GM12872 (cell line): ENCODE measurements around the gene GOLGA2.

Experiments
- TF ChIP-seq, protein P1 (sequence below): IDR thresholded peaks from 3 replicates; pipeline ENCODE4 v1.5.1; 2011; ENCODE audit warnings: low read depth, mild to moderate bottlenecking, low read length, moderate library complexity; ENCODE audit not compliant: insufficient read depth

The GOLGA2 gene

DNA sequence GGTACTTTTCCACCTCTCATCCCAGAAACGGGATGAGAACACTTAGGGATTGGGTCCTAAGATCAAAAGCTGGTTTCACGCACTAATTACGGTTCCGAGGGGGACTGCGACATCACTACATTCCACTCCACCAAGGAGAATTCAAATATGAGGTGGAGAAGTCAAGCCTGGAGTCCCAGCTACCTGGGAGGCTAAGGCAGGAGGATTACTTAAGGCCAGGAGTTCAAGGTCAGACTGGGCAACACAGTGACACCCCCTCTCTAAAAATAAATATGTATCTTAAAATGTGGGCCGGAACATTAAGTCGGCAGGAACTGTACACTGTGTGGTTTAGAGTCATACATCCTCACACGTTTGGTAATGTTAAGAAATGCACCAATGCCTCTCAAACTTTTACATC, 1.6 kb downstream of the GOLGA2 start:
- TF ChIP-seq, protein P1, sequence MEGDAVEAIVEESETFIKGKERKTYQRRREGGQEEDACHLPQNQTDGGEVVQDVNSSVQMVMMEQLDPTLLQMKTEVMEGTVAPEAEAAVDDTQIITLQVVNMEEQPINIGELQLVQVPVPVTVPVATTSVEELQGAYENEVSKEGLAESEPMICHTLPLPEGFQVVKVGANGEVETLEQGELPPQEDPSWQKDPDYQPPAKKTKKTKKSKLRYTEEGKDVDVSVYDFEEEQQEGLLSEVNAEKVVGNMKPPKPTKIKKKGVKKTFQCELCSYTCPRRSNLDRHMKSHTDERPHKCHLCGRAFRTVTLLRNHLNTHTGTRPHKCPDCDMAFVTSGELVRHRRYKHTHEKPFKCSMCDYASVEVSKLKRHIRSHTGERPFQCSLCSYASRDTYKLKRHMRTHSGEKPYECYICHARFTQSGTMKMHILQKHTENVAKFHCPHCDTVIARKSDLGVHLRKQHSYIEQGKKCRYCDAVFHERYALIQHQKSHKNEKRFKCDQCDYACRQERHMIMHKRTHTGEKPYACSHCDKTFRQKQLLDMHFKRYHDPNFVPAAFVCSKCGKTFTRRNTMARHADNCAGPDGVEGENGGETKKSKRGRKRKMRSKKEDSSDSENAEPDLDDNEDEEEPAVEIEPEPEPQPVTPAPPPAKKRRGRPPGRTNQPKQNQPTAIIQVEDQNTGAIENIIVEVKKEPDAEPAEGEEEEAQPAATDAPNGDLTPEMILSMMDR: no peak

DNA sequence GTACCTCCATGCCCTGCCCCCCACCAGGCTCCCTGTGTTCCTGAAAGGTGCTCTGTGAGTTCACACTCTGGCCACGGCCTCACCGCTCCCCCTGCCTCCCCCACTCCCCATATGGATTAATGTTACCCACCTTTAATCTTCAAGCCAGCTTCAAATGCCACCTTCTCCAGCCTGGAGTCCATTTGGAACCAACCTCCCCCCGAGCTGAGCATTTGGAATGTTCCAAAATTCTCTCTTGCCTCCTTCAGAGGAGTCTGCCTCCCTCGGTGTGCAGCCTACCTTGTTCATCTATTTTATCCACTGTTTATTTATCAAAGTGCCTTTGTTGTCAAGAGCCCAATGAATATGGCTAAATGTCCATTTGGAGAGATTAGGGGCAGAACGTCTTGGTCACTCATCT, 4.3 kb downstream of the GOLGA2 start:
- TF ChIP-seq, protein P1: no peak

- TF ChIP-seq, protein P1: no peak
Observed at GRCh38 chr9:128271112-128271511, 4.7 kb downstream of the GOLGA2 start.

DNA sequence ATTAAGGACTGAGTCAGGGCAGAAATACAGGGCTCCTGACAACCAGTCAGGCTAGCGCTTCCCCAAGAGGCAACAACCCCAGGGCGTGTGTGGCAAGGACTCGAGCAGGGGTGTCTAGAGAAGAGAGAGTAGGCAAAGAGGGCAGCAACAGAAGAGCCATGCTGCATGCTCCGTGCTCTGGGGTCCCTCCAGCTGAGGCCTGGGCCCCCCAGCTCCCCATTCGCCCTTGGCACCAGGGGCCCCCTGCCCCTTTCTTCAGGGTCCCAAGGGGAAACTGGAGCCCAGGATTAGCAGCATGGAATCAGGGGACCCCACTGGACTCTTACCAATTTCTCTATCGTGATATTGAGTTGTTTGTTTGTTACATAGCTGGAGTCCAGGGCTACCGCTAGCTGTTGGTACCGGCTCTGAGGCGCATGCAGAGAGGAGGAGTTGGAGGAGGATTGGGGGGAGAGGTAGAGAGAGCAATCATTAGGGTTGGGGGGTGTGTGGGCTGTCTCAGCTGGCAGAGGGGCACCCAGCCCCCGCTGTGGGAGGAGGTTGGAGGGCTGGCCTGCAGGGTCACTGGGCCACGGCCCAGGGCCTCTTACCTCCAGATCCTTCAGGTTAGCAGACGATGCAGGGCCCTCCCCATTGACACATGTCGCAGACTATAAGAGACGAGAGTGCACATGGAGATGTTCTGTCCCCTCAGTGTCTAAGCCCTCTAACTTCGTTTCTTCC, 8.8 kb downstream of the GOLGA2 start:
- TF ChIP-seq, protein P1: no peak

DNA sequence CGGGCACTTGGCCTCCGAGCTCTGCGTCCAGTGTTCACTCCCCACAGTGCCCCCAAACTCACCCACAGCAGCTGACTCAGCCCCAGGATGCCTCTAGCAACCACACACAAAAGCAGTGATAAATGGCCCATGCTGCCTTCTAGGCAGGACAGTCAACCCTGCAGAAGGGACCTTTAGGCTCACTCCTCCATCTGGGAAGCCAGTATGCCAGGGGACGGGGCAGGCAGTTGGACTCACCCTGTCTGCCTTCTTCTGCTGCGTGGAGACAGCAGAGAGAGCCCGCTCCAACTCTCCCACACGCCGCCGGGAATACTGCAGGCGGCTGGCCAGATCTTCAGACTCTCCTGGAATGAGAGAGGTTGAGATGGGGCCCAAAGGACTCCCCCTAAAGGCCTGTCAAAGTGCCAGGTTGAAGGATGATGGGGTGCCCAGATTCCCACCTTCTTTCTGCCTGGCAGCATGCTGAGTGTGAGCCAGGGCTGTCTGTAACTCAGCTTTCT, 10.4 kb downstream of the GOLGA2 start:
- TF ChIP-seq, protein P1: no peak

DNA sequence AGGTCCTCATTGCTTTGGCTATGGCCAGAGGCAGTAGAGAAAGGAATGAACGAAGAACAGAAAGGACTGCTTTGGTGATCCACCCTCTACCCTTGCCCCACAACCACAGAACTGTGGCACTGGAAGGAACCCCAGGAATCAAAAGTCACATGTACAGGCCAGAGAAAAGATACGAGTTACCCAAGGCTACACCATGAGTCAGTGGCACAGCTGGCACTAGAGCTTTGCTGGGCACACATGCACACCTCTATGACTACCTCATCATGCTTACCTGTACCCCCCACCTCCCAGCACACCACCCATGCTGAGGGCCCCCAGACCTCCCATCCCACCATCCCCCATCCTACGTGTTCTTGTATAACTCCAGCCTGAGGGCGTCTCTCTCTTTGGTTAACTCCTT, 13.1 kb downstream of the GOLGA2 start:
- TF ChIP-seq, protein P1: no peak

- TF ChIP-seq, protein P1: no peak
Observed at GRCh38 chr9:128260340-128260739, 15.5 kb downstream of the GOLGA2 start.

DNA sequence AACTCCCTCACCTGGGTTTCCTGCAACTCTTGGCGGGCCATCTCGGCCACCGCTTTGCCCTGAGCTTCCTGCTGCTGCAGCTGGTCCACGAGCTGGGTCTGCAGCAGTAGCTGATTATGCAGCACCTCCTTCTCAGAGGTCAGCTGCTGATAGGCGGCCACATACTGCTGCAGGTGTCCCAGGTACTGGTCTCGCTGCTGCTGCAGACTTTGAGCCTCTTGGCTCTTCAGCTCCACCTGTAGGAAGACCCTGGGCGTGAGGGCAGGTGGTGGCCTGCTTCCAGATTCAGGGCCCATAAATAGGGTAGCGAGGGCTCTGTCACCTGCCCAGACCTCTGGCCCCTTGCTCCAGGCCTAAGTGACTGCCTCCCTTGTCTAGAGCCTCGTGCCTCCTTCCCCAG, 16.7 kb downstream of the GOLGA2 start:
- TF ChIP-seq, protein P1: no peak
